Kidney tubule cell (primary cell): ENCODE data around the gene GBP7.
"Not testable (repeated sequence)": the region's sequence is repeated elsewhere in the genome, so short reads cannot be mapped to it uniquely, and the experiment has no call there.

ENCODE experiments used
- DNase-seq: peaks from one replicate; pipeline ENCODE4 v3.0.0-alpha.2; 2018; ENCODE audit warnings: low spot score

The GBP7 gene

GRCh38 chr1:89170170-89171066, 5.4 kb downstream of the GBP7 start:
- no peak for DNase-seq

GRCh38 chr1:89169166-89169565, 6.6 kb downstream of the GBP7 start:
- DNase-seq = no peak

- no peak for DNase-seq
These were observed 8.1 kb downstream of the GBP7 start for GRCh38 chr1:89167590-89168230.

- DNase-seq = no peak
These were observed 9.1 kb downstream of the GBP7 start for GRCh38 chr1:89166705-89167104.

- no peak for DNase-seq
These were observed 10.0 kb downstream of the GBP7 start for GRCh38 chr1:89165811-89166210.

GRCh38 chr1:89151047-89151446, 24.8 kb downstream of the GBP7 start:
- DNase-seq = no peak

GRCh38 chr1:89149976-89150375, 25.8 kb downstream of the GBP7 start:
- no peak for DNase-seq

GRCh38 chr1:89149229-89149628, 26.6 kb downstream of the GBP7 start:
- peak; percentile 26 for DNase-seq

GRCh38 chr1:89147678-89148658, 27.8 kb downstream of the GBP7 start:
- DNase-seq = no peak

GRCh38 chr1:89146721-89147120, 29.1 kb downstream of the GBP7 start:
- no peak for DNase-seq

- no peak for DNase-seq
These were observed 32.3 kb downstream of the GBP7 start for GRCh38 chr1:89143484-89143883.

- no peak for DNase-seq
These were observed 33.6 kb downstream of the GBP7 start for GRCh38 chr1:89142160-89142559.

- DNase-seq = no peak
These were observed 42.1 kb downstream of the GBP7 start for GRCh38 chr1:89133747-89134146.

- DNase-seq = no peak
These were observed 45.1 kb downstream of the GBP7 start for GRCh38 chr1:89130716-89131115.

- no peak for DNase-seq
These were observed 45.9 kb downstream of the GBP7 start for GRCh38 chr1:89129911-89130310.

GRCh38 chr1:89128003-89128458, 47.8 kb downstream of the GBP7 start:
- not testable (repeated sequence) for DNase-seq

- DNase-seq = not testable (repeated sequence)
These were observed 48.9 kb downstream of the GBP7 start for GRCh38 chr1:89126602-89127565.

GRCh38 chr1:89125913-89126580, 49.8 kb downstream of the GBP7 start, which contains the start of gene GBP2:
GBP2 (minus strand) TSS chr1:89126114; CDS start chr1:89121966, 4,148 bp downstream.
- DNase-seq = peak; percentile 73

GRCh38 chr1:89125240-89125912, 50.4 kb downstream of the GBP7 start:
- DNase-seq = peak; percentile 4

GRCh38 chr1:89121641-89122040, 54.2 kb downstream of the GBP7 start:
- no peak for DNase-seq
